ENCODE results near the gene SOX18.

SOX18 gene

GRCh38 chr20:64040231-64041039 is 9.0 kb downstream of the SOX18 start:
- no peaks in the 10 kb centered on the region for H3K9me2 ChIP-seq (replicated peaks; ENCODE audit: low read depth, low read length)
- no peaks in the 10 kb centered on the region for H3K36me3 ChIP-seq (ENCODE audit: insufficient read depth, low read length)
- H2AFZ ChIP-seq (ENCODE audit: low read length): no peak overlapping the region
- no peaks in the 10 kb centered on the region for H3K27me3 ChIP-seq (ENCODE audit: insufficient read depth, low read length, poor library complexity, severe bottlenecking)
- no peak overlapping the region for H3K4me3 ChIP-seq (ENCODE audit: low read length, poor library complexity, severe bottlenecking)
- peak overlapping the region; percentile 83 for H3K4me2 ChIP-seq (ENCODE audit: low read depth, low read length, poor library complexity, severe bottlenecking)
- no peaks in the 10 kb centered on the region for H4K20me1 ChIP-seq (ENCODE audit: insufficient read depth, low read length, poor library complexity, severe bottlenecking)
- no peaks in the 10 kb centered on the region for H3K79me2 ChIP-seq (ENCODE audit: insufficient read depth, low read length)
- TF ChIP-seq CTCF (conservative IDR thresholded peaks at IDR 0.05; ENCODE audit: low read length): no peak
- TF ChIP-seq EZH2phosphoT487 (IDR thresholded peaks at IDR 0.05; ENCODE audit: borderline replicate concordance): no peak
- H3K4me1 ChIP-seq (ENCODE audit: insufficient read depth, low read length, poor library complexity, severe bottlenecking): peaks cover 59% of the 10 kb centered on the region
- H3K9ac ChIP-seq (ENCODE audit: low read depth, low read length, poor library complexity, severe bottlenecking): peak overlapping the region; percentile 77
- no peaks in the 10 kb centered on the region; the same call in 1 of the 2 replicates for H3F3A ChIP-seq (ENCODE audit: low read depth)
- H3K9me3 ChIP-seq (ENCODE audit: insufficient read depth, low read depth, low read length): no peaks in the 10 kb centered on the region

- Histone ChIP-seq H3K9me2 (replicated peaks; ENCODE audit: low read depth, low read length) (no peaks in the 10 kb centered on the region), H3K4me2 (ENCODE audit: low read depth, low read length, poor library complexity, severe bottlenecking) (peak overlapping the region; percentile 83), H3K9me3 (ENCODE audit: insufficient read depth, low read depth, low read length) (no peaks in the 10 kb centered on the region), H3K4me1 (ENCODE audit: insufficient read depth, low read length, poor library complexity, severe bottlenecking) (peaks cover 59% of the 10 kb centered on the region), H3K27me3 (ENCODE audit: insufficient read depth, low read length, poor library complexity, severe bottlenecking) (no peaks in the 10 kb centered on the region), H3K4me3 (ENCODE audit: low read length, poor library complexity, severe bottlenecking) (peak overlapping the region; percentile 79), H3K36me3 (ENCODE audit: insufficient read depth, low read length) (peaks cover 8% of the 10 kb centered on the region; the same call in 1 of the 2 replicates), H3F3A (ENCODE audit: low read depth) (peaks cover 4% of the 10 kb centered on the region; the same call in 1 of the 2 replicates), H3K79me2 (ENCODE audit: insufficient read depth, low read length) (no peaks in the 10 kb centered on the region), H2AFZ (ENCODE audit: low read length) (peak overlapping the region; percentile 97), H4K20me1 (ENCODE audit: insufficient read depth, low read length, poor library complexity, severe bottlenecking) (no peaks in the 10 kb centered on the region), H3K9ac (ENCODE audit: low read depth, low read length, poor library complexity, severe bottlenecking) (peak overlapping the region; percentile 77)
- TF ChIP-seq CTCF (conservative IDR thresholded peaks at IDR 0.05; ENCODE audit: low read length) (no peak), EZH2phosphoT487 (IDR thresholded peaks at IDR 0.05; ENCODE audit: borderline replicate concordance) (no peak)
Measured at GRCh38 chr20:64039293-64040160, 9.9 kb downstream of the SOX18 start.

GRCh38 chr20:64038565-64039292 is 10.7 kb downstream of the SOX18 start:
- Histone ChIP-seq H3K27me3 (ENCODE audit: insufficient read depth, low read length, poor library complexity, severe bottlenecking) (no peaks in the 10 kb centered on the region), H4K20me1 (ENCODE audit: insufficient read depth, low read length, poor library complexity, severe bottlenecking) (no peaks in the 10 kb centered on the region), H3K4me2 (ENCODE audit: low read depth, low read length, poor library complexity, severe bottlenecking) (peak overlapping the region; percentile 83), H3F3A (ENCODE audit: low read depth) (peaks cover 4% of the 10 kb centered on the region; the same call in 1 of the 2 replicates), H3K9me2 (replicated peaks; ENCODE audit: low read depth, low read length) (no peaks in the 10 kb centered on the region), H3K9ac (ENCODE audit: low read depth, low read length, poor library complexity, severe bottlenecking) (peak overlapping the region; percentile 77), H3K9me3 (ENCODE audit: insufficient read depth, low read depth, low read length) (no peaks in the 10 kb centered on the region), H3K4me3 (ENCODE audit: low read length, poor library complexity, severe bottlenecking) (peak overlapping the region; percentile 79), H2AFZ (ENCODE audit: low read length) (peak overlapping the region; percentile 97), H3K36me3 (ENCODE audit: insufficient read depth, low read length) (peaks cover 8% of the 10 kb centered on the region; the same call in 1 of the 2 replicates), H3K79me2 (ENCODE audit: insufficient read depth, low read length) (no peaks in the 10 kb centered on the region), H3K4me1 (ENCODE audit: insufficient read depth, low read length, poor library complexity, severe bottlenecking) (peaks cover 59% of the 10 kb centered on the region)
- TF ChIP-seq EZH2phosphoT487 (IDR thresholded peaks at IDR 0.05; ENCODE audit: borderline replicate concordance): no peak
- TF ChIP-seq CTCF (conservative IDR thresholded peaks at IDR 0.05; ENCODE audit: low read length): peak; percentile 63
